Measurements from ENCODE around the gene LRMDA. TPM values are rescaled to one million over a fixed set of nuclear protein-coding genes. Genes with fewer than 3 reads are reported as not detected.
A peak's percentile ranks its signal among the peaks of the same experiment; 100 is the strongest.

LRMDA gene
- total RNA-seq, 6 experiments from 2014 or later, result 0.32 TPM; not detected in 5

DNA sequence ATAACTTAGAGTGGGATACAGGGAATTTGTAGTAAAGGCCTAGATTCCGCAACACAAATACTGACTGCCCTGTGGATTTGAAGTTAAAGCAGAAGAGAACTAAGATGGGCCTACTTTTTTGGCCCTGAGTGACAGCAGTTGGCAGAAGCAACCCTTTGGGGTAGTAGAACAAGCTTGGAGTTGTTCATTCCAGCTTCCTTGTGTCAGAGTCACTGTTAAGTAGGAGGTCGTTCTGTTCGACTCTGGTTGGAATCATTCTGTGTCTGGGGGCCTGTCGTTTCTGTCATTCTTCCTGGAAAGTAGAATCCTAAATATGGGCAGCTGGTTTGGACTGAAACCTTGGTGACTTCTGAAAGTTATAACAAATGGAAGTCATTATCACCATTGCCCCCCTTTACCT, 865.9 kb downstream of the LRMDA start:
- H3K4me1 Mint-ChIP-seq (ENCODE audit: low read depth), result peaks cover 22% of the 10 kb centered on the region

DNA sequence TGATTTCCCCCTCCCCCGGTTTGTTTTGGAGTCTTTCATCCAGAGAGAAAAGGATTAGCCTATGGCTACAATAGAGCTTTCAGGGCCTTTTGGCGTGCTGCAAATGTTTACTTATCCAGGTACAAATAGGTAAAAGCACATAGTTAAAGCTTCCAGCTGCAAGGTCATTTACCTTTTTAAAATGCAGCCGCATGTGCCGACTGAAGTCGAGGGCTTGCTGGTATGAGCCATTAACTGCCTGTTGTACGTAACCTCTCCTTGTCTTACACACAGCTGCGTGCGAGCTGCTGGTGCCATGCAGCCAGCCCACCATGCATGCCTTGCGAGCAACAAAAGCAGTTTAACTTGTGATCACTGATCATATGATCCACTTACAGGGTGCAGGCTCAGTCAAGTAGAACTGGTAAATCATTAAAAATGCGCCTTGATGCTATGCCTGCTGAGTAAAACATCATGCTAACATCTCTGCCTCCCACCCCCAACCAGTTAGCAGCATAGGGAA, 866.4 kb downstream of the LRMDA start:
- Mint-ChIP-seq H3K4me3 (no peak overlapping the region), H3K9me3 (no peaks in the 10 kb centered on the region), H3K27ac (no peak overlapping the region), H3K36me3 (ENCODE audit: low read depth) (no peaks in the 10 kb centered on the region), H3K4me1 (ENCODE audit: low read depth) (peaks cover 27% of the 10 kb centered on the region), H3K27me3 (ENCODE audit: insufficient read depth) (no peaks in the 10 kb centered on the region; the same call in 1 of the 2 replicates)
- TF ChIP-seq, protein P1, sequence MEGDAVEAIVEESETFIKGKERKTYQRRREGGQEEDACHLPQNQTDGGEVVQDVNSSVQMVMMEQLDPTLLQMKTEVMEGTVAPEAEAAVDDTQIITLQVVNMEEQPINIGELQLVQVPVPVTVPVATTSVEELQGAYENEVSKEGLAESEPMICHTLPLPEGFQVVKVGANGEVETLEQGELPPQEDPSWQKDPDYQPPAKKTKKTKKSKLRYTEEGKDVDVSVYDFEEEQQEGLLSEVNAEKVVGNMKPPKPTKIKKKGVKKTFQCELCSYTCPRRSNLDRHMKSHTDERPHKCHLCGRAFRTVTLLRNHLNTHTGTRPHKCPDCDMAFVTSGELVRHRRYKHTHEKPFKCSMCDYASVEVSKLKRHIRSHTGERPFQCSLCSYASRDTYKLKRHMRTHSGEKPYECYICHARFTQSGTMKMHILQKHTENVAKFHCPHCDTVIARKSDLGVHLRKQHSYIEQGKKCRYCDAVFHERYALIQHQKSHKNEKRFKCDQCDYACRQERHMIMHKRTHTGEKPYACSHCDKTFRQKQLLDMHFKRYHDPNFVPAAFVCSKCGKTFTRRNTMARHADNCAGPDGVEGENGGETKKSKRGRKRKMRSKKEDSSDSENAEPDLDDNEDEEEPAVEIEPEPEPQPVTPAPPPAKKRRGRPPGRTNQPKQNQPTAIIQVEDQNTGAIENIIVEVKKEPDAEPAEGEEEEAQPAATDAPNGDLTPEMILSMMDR (IDR thresholded peaks at IDR 0.05), result no peak
- no peak for DNase-seq

More for the DNA sequence above, 865.9 kb downstream of the LRMDA start:
- Mint-ChIP-seq H3K9me3 (no peaks in the 10 kb centered on the region), H3K4me3 (no peak overlapping the region), H3K36me3 (ENCODE audit: low read depth) (no peaks in the 10 kb centered on the region), H3K27me3 (ENCODE audit: insufficient read depth) (no peaks in the 10 kb centered on the region; the same call in 1 of the 2 replicates), H3K27ac (no peak overlapping the region)
- DNase-seq, result no peak
- TF ChIP-seq, protein P1 (IDR thresholded peaks at IDR 0.05), result no peak

DNA sequence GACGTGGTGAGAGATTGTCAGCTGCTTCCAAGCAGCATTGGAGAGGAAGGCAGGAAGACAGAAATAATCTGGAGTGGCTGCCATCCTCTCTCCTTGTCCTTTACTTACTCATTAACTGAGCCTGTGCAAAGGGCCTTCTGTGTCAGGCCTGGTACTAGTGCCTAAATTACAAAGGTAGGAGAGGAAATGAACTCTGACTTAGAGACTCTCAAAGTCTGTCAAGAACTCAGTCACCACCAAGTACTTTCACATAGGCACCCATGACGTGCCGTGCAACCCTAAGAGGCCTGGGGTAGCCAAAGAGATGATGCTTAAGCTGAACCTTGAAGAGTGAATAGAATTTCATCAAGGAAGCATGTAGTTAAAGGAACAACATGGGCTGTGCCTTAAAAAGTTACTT, 866.9 kb downstream of the LRMDA start:
- TF ChIP-seq, protein P1 (IDR thresholded peaks at IDR 0.05), result no peak
- Mint-ChIP-seq H3K4me3 (no peak overlapping the region), H3K4me1 (ENCODE audit: low read depth) (peaks cover 32% of the 10 kb centered on the region), H3K36me3 (ENCODE audit: low read depth) (no peaks in the 10 kb centered on the region), H3K9me3 (no peaks in the 10 kb centered on the region), H3K27ac (no peak overlapping the region), H3K27me3 (ENCODE audit: insufficient read depth) (no peaks in the 10 kb centered on the region; the same call in 1 of the 2 replicates)
- no peak for DNase-seq

DNA sequence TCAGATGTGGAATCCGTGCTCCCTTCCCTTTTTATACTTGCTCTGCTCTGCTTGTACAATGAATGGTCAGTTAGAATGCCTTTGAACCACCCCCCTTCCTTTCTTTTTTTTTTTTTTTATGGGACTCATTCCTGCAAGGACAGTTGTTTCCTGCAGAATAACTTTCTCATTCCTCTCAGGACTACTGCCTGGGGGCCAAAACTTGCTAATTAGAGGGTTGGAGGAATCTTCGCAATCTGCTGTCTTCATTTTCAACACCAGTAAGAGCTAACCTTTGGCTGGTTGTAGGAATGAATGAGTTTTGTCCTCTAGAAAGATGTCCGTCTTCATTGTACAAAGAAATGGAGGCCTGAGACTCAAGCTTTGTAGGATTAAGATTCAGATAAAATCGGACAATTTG, 868.1 kb downstream of the LRMDA start:
- H3K27ac Mint-ChIP-seq, result no peak overlapping the region
- TF ChIP-seq, protein P1 (IDR thresholded peaks at IDR 0.05), result no peak
- H3K4me3 Mint-ChIP-seq, result no peak overlapping the region
- no peak for DNase-seq
- H3K27me3 Mint-ChIP-seq (ENCODE audit: insufficient read depth), result peaks cover 2% of the 10 kb centered on the region
- H3K4me1 Mint-ChIP-seq (ENCODE audit: low read depth), result peaks cover 40% of the 10 kb centered on the region
- H3K36me3 Mint-ChIP-seq (ENCODE audit: low read depth), result no peaks in the 10 kb centered on the region
- no peaks in the 10 kb centered on the region for H3K9me3 Mint-ChIP-seq

DNA sequence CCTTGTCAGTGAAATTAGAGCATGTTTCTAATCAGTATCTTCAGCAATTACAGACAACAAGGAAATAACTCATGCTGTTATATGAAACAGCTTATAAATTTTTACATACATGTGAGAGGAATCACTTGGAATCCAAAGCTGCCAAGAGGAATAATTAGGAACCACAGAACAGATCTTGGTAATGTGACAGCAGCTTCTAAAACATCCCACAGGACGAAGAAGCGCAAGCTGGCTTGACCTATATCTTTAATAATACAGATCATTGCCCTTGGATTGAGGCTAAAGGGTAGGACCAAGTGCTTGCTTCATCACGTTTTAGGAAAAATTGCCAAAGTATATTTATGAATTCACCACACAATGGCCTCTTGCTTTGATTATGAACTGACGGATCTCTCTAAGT, 869.8 kb downstream of the LRMDA start:
- DNase-seq, result no peak
- Mint-ChIP-seq H3K4me1 (ENCODE audit: low read depth) (peaks cover 45% of the 10 kb centered on the region), H3K9me3 (no peaks in the 10 kb centered on the region), H3K36me3 (ENCODE audit: low read depth) (no peaks in the 10 kb centered on the region), H3K27me3 (ENCODE audit: insufficient read depth) (peaks cover 2% of the 10 kb centered on the region), H3K4me3 (no peak overlapping the region), H3K27ac (no peak overlapping the region)
- TF ChIP-seq, protein P1 (IDR thresholded peaks at IDR 0.05), result no peak

DNA sequence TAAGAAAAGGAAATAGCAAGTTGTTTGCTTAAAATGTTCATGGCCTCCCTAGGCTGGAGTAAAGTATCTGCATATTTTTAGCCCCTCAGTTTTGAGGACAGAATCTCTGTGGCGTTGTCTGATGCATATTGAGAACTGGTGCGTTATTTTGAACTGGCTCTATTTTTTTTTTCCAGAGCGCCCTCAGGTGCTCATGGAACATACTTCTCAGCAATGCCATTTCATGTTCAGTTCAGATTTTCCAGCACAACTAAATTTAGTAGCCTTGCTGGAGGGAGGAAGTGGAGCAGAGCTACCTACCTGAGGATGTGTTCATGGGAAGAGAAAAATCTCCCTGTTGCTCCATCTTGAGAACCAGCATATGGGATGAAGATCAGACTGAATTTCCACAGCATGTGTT, 870.5 kb downstream of the LRMDA start:
- TF ChIP-seq, protein P1 (IDR thresholded peaks at IDR 0.05), result peak; percentile 51
- peaks cover 45% of the 10 kb centered on the region for H3K4me1 Mint-ChIP-seq (ENCODE audit: low read depth)
- H3K27ac Mint-ChIP-seq, result no peak overlapping the region
- DNase-seq, result no peak
- no peak overlapping the region for H3K4me3 Mint-ChIP-seq
- H3K27me3 Mint-ChIP-seq (ENCODE audit: insufficient read depth), result peaks cover 2% of the 10 kb centered on the region
- H3K36me3 Mint-ChIP-seq (ENCODE audit: low read depth), result no peaks in the 10 kb centered on the region
- no peaks in the 10 kb centered on the region for H3K9me3 Mint-ChIP-seq
